Activated CD8-positive, alpha-beta T cell treated with anti-CD3 and anti-CD28 coated beads, Interleukin-2, amount 10 ng/mL, durations not matched to agents 7 days and 5 days (primary cell): ENCODE results near the gene NPIPB9. TPM values are rescaled to one million over a fixed set of nuclear protein-coding genes. Genes with fewer than 3 reads are reported as not detected.
A peak's percentile ranks its signal among the peaks of the same experiment; 100 is the strongest.
"Not testable (repeated sequence)": the region's sequence is repeated elsewhere in the genome, so short reads cannot be mapped to it uniquely, and the experiment has no call there.

Experiments used
- ATAC-seq: fragments of 150-1000 bp; cut with Tn5 transposase; one replicate; pipeline ENCODE4 v1.10.0; 2021; ENCODE audit warnings: moderate library complexity
- CTCF ChIA-PET: fragments of 350-600 bp; sonication (Branson Sonifier 250); formaldehyde crosslinking; loops from one replicate; lab custom pipeline; 2021; ENCODE audit warnings: antibody characterized with exemption; lab: Charles Lee
- POLR2A ChIA-PET: fragments of 350-600 bp; sonication (Branson Sonifier 250); formaldehyde crosslinking; loops from one replicate; lab custom pipeline; 2021; ENCODE audit warnings: antibody characterized with exemption; lab: Charles Lee
- DNase-seq: peaks from one replicate; pipeline ENCODE4 v3.0.0-alpha.2; 2020
- H3K27ac Mint-ChIP-seq: one replicate; pipeline ENCODE4 v1.8.0; 2021; ENCODE audit warnings: mild to moderate bottlenecking, mixed read lengths
- H3K27me3 Mint-ChIP-seq: one replicate; pipeline ENCODE4 v1.8.0; 2021; ENCODE audit warnings: low read depth, mixed read lengths
- H3K36me3 Mint-ChIP-seq: one replicate; pipeline ENCODE4 v1.8.0; 2021; ENCODE audit warnings: low read depth, mixed read lengths
- H3K4me1 Mint-ChIP-seq: one replicate; pipeline ENCODE4 v1.8.0; 2021; ENCODE audit warnings: low read depth, mixed read lengths
- H3K4me3 Mint-ChIP-seq: one replicate; pipeline ENCODE4 v1.8.0; 2021; ENCODE audit warnings: mild to moderate bottlenecking, mixed read lengths
- H3K9me3 Mint-ChIP-seq: one replicate; pipeline ENCODE4 v1.8.0; 2022; ENCODE audit warnings: mixed read lengths; ENCODE audit not compliant: insufficient read depth
- total RNA-seq, 2 experiments: library from RNA; stranded (reverse); gene quantifications; one replicate each; pipeline ENCODE4 v1.2.3, GENCODE V29; 2021

The NPIPB9 gene
- 1 to 10 TPM; 3.7 to 4.3 TPM for total RNA-seq

- POLR2A ChIA-PET, H3K9me3 Mint-ChIP-seq, CTCF ChIA-PET, H3K27me3 Mint-ChIP-seq, H3K36me3 Mint-ChIP-seq, ATAC-seq, H3K27ac Mint-ChIP-seq, H3K4me3 Mint-ChIP-seq, H3K4me1 Mint-ChIP-seq, DNase-seq: not testable (repeated sequence)
Measured at GRCh38 chr16:28751487-28751886, at the start of gene NPIPB9. Gene NPIPB9, plus strand, starts transcription at chr16:28751787.

DNA sequence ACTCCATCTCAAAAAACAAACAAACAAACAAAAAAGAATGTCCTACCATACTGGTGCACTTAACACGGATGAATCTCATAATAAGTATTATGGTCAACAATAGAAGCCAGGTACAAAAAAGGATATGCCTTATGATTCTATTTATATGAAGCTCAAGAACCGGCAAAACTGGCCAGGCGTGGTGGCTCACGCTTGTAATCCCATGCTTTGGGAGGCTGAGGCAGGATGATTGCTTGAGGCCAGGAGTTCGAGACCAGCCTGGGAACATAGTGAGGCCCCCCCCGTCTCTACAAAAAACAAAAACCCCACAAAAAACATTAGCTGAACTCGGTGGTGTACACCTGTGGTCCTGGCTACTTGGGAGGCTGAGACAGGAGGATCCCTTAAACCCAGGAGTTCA is 47.3 kb upstream of the NPIPB9 start:
- H3K27me3 Mint-ChIP-seq, ATAC-seq, H3K9me3 Mint-ChIP-seq, DNase-seq, POLR2A ChIA-PET, H3K27ac Mint-ChIP-seq, CTCF ChIA-PET, H3K4me3 Mint-ChIP-seq, H3K4me1 Mint-ChIP-seq, H3K36me3 Mint-ChIP-seq: not testable (repeated sequence)

- H3K9me3 Mint-ChIP-seq, CTCF ChIA-PET, H3K4me1 Mint-ChIP-seq, H3K27me3 Mint-ChIP-seq, H3K36me3 Mint-ChIP-seq, DNase-seq, POLR2A ChIA-PET: not testable (repeated sequence)
- ATAC-seq: peak; percentile 98
- Mint-ChIP-seq H3K4me3 (peak within 1 kb of the TSS; percentile 75), H3K27ac (peak within 1 kb of the TSS; percentile 49)
Measured at GRCh38 chr16:28711220-28712083, 40.1 kb upstream of the NPIPB9 start, which contains the start of gene EIF3C. Gene EIF3C, plus strand, starts transcription at chr16:28711464. Its CDS starts 223 bp downstream, at chr16:28711687.

DNA sequence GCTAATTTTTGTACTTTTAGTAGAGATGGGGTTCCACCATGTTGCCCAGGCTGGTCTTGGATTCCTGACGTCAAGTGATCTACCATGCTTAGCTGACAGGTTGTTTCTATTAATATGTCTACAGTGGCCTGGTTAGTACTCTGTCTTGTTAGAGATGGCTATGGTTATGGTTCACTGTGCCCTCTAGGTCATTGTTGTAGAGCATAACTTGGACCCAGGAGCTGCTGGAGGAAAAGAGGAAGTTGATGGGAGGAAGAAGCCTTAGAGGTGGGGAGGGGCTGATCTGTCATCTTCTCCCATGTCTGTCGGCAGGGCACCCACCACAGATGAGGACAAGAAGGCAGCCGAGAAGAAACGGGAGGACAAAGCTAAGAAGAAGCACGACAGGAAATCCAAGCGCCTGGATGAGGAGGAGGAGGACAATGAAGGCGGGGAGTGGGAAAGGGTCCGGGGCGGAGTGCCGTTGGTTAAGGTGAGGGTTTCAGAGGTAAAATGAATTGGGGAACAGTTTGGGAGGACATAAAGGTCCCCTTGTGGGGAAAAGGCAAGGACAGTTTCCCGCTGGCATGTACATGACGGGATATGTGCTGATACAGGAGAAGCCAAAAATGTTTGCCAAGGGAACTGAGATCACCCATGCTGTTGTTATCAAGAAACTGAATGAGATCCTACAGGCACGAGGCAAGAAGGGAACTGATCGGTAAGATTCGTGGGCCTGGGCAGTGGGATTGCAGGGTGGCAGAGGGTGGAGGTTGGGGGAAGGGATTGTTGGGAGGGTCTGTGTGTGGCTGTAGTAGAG is 28.5 kb upstream of the NPIPB9 start:
- H3K4me3 Mint-ChIP-seq, ATAC-seq, H3K4me1 Mint-ChIP-seq, H3K27me3 Mint-ChIP-seq, H3K36me3 Mint-ChIP-seq, H3K27ac Mint-ChIP-seq, DNase-seq, POLR2A ChIA-PET, H3K9me3 Mint-ChIP-seq, CTCF ChIA-PET: not testable (repeated sequence)

DNA sequence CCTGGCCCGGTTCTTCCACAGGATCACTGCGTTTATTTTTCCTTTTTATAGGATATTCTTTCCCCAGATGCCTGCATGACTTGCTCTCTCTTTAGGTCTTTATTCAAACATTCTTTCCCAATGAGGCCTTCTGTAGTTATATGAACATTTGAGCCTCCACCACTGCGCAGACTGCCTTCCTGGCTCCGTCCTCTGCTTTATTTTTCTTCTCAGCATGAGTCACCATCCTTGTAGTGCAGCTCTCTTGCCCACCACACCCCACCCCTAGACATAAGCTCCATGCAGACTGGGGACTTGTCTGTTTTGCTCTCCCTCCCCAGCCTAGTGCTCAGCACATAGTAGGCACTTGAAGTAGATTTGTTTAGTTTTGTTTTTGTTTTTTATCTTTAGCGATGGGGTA is 20.3 kb upstream of the NPIPB9 start:
- H3K4me3 Mint-ChIP-seq, POLR2A ChIA-PET, H3K36me3 Mint-ChIP-seq, H3K27ac Mint-ChIP-seq, CTCF ChIA-PET, DNase-seq, H3K4me1 Mint-ChIP-seq, ATAC-seq, H3K9me3 Mint-ChIP-seq, H3K27me3 Mint-ChIP-seq: not testable (repeated sequence)

GRCh38 chr16:28732455-28733124 is 19.0 kb upstream of the NPIPB9 start:
- CTCF ChIA-PET, H3K36me3 Mint-ChIP-seq, H3K27ac Mint-ChIP-seq, H3K9me3 Mint-ChIP-seq, H3K4me1 Mint-ChIP-seq, DNase-seq, H3K27me3 Mint-ChIP-seq, H3K4me3 Mint-ChIP-seq, ATAC-seq, POLR2A ChIA-PET: not testable (repeated sequence)

DNA sequence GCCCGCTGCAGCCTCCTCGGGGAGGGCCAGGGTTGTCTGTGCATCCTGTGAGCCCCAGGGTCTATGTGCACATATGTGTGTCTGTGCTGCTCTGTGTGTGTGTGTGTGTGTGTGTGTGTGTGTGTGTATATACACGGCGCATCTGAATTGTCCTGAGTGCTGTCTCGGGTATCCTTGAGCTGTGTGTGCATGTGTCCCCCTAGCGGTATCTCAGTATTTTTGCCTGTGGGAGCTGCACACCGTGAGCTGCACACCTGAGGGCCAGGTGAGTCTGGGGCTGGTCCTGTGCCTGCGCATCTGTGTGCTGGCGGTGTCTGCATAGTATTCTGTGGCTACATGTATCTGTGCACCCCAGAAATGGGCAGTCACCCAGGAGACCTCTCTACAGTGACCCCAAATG is 11.8 kb upstream of the NPIPB9 start:
- H3K27ac Mint-ChIP-seq: not testable (repeated sequence)
- ATAC-seq: peak; percentile 47

DNA sequence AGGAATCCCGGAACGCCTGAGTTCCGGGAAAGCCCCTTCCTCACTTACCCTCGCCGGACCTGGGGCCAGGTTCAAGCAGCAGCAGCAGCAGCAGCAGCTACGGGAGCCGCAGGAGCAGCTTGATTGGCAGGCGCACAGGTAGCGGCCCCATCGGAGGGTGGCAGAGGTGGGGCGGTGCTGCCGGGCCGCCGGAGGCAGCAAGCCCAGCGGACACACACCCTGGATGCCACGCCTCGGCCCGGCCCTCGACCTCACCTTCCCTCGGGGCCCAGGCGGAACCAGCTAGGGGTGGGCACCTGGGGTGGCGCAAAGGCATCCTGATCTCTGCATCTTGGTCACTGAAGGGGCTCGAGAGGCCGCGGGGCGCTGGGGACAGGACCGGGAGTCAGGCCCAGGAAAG is 11.0 kb upstream of the NPIPB9 start:
- ATAC-seq, CTCF ChIA-PET, H3K27ac Mint-ChIP-seq, H3K4me3 Mint-ChIP-seq, H3K27me3 Mint-ChIP-seq, POLR2A ChIA-PET, H3K36me3 Mint-ChIP-seq, DNase-seq, H3K4me1 Mint-ChIP-seq, H3K9me3 Mint-ChIP-seq: not testable (repeated sequence)

More for the DNA sequence above, 11.8 kb upstream of the NPIPB9 start:
- H3K36me3 Mint-ChIP-seq, H3K27me3 Mint-ChIP-seq, H3K4me1 Mint-ChIP-seq, CTCF ChIA-PET, DNase-seq, H3K4me3 Mint-ChIP-seq, H3K9me3 Mint-ChIP-seq, POLR2A ChIA-PET: not testable (repeated sequence)

DNA sequence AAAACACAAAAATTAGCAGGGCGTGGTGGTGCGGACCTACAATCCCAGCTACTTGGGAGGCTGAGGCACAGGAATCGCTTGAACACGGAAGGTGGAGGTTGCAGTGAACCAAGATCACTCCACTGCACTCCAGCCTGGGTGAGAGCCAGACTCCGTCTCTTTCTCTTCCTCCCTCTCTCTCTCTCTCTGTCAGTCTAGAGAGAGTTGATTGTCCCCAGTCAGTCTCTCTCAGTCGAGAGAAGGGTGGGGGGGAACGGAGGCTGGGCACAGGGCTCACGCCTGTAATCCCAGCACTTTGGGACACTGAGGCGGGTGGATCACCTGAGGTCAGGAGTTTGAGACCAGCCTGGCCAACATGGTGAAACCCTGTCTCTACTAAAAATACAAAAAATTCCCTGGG is 10.3 kb upstream of the NPIPB9 start:
- DNase-seq, CTCF ChIA-PET, H3K36me3 Mint-ChIP-seq, H3K27ac Mint-ChIP-seq, H3K4me3 Mint-ChIP-seq, H3K9me3 Mint-ChIP-seq, POLR2A ChIA-PET, H3K27me3 Mint-ChIP-seq, H3K4me1 Mint-ChIP-seq, ATAC-seq: not testable (repeated sequence)

- not testable (repeated sequence) for DNase-seq, H3K4me3 Mint-ChIP-seq, ATAC-seq
Measured at GRCh38 chr16:28746618-28747350, 4.8 kb upstream of the NPIPB9 start.

GRCh38 chr16:28749997-28750465 is 1.6 kb upstream of the NPIPB9 start:
- ATAC-seq (peak; percentile 99), DNase-seq (peak; percentile 54)
- Mint-ChIP-seq H3K4me3 (peak overlapping the region; percentile 45), H3K27ac (peak overlapping the region; percentile 60)
- H3K36me3 Mint-ChIP-seq, POLR2A ChIA-PET, H3K4me1 Mint-ChIP-seq, H3K27me3 Mint-ChIP-seq, H3K9me3 Mint-ChIP-seq, CTCF ChIA-PET: not testable (repeated sequence)

More at GRCh38 chr16:28746618-28747350, 4.8 kb upstream of the NPIPB9 start:
- H3K27me3 Mint-ChIP-seq, CTCF ChIA-PET, H3K4me1 Mint-ChIP-seq, H3K27ac Mint-ChIP-seq, H3K36me3 Mint-ChIP-seq, POLR2A ChIA-PET, H3K9me3 Mint-ChIP-seq: not testable (repeated sequence)
